Uterus (tissue), 4 donors: ENCODE data around the gene ASIC2. TPM values are rescaled to one million over a fixed set of nuclear protein-coding genes. Genes with fewer than 3 reads are reported as not detected.
A peak's percentile ranks its signal among the peaks of the same experiment; 100 is the strongest.

ENCODE experiments used
- DNase-seq, 2 donors: peaks; one replicate each; pipeline ENCODE4 v3.0.0-alpha.2; 2019 to 2020
- H3K27ac ChIP-seq, 2 donors: fragments of 200-600 bp; sonication (generic); 1 replicate in 1 of 2; 2 replicates in 1 of 2; pipeline ENCODE4 v1.5.1; 2016 to 2018
- H3K27me3 ChIP-seq, 2 donors: fragments of 200-600 bp; sonication (generic); one replicate each; pipeline ENCODE4 v1.5.1; 2018 to 2019; ENCODE audit warnings: control low read depth in 1 of 2
- H3K36me3 ChIP-seq, 2 donors: fragments of 200-600 bp; sonication (generic); one replicate each; pipeline ENCODE4 v1.5.1; 2019; ENCODE audit warnings: control low read depth in 1 of 2
- H3K4me1 ChIP-seq, 2 donors: fragments of 200-600 bp; sonication (generic); one replicate each; pipeline ENCODE4 v1.5.1; 2018 to 2019; ENCODE audit warnings: control low read depth in 1 of 2
- H3K4me3 ChIP-seq, 2 donors: fragments of 200-600 bp; sonication (generic); 1 replicate in 1 of 2; 2 replicates in 1 of 2; pipeline ENCODE4 v1.5.1; 2018 to 2019; ENCODE audit warnings: mild to moderate bottlenecking in 1 of 2
- H3K9me3 ChIP-seq, 2 donors: fragments of 200-600 bp; sonication (generic); one replicate each; pipeline ENCODE4 v1.5.1; 2019; ENCODE audit warnings: control low read depth in 1 of 2
- POLR2A ChIP-seq, 2 donors: fragments of 450-650 bp; IDR thresholded peaks; one replicate each; pipeline ENCODE4 v1.6.1; 2016; ENCODE audit warnings: antibody characterized with exemption in 2 of 2, mild to moderate bottlenecking in 1 of 2, moderate library complexity in 1 of 2
- intact Hi-C: fragments of 100-400 bp; cut with DNase I; formaldehyde crosslinking; loops from one replicate; pipeline ENCODE4 v1.15.1; 2023; ENCODE audit warnings: low total_unique reads
- total RNA-seq, 4 donors: library from RNA; depleted of rRNA in 3 of 4; stranded (reverse); fragments of >200 nt in 3 of 4; gene quantifications; one replicate each; pipeline versions ENCODE4 v1.1.0 to v1.2.4, GENCODE V29; 2014 to 2023
- TF ChIP-seq, protein P1 (sequence below), 4 experiments: fragments of 200-600 bp in 2 of 4; fragments of 450-650 bp in 2 of 4; sonication (generic) in 2 of 4; IDR thresholded peaks; one replicate each; pipeline ENCODE4 v1.5.1; 2016 to 2019; ENCODE audit warnings: antibody characterized with exemption in 4 of 4, mild to moderate bottlenecking in 2 of 4, moderate library complexity in 1 of 4
- donor health status: DM: yes; HTN: yes; CAD: no.

The ASIC2 gene
- total RNA-seq, 4 donors from 2014 or later: 1.2 to 1.4 TPM; not detected in 2

DNA sequence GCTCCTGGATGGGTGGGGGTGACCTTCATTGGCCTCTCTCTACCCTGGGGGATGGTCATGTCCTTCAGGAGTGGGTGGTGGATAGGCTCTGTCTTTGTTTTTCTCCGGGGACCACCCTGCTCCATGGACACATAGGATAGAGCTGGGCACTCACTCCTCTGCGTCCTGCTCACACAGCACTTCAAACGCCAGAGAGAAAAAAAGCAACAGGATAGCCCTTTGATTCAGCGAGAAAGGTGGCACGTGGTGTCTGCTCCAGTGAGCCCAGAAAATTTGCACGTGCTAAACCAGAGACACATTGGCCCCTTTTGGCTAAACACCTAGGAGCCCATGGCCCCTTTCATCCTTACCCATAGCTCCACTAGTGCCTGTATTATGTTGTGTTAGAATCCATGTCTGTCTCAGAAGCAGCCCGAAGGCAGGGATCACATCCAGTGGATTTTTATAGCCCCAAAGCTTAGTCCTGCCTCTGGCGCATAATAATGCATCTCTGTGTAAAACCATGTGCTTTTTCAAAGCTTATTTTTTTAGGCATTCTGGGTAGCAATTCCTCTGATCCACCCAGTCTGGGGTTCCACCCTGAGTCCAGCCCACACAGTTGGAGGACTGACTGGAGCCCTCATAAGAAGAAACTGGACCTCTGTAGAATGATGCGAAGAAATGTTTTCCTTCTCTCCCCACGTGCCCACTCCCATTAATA is 90.1 kb downstream of the ASIC2 start:
- H3K4me3 ChIP-seq: no peak overlapping the region
- H3K36me3 ChIP-seq: no peaks in the 10 kb centered on the region
- no peak for DNase-seq
- H3K27ac ChIP-seq: no peak overlapping the region
- TF ChIP-seq, protein P1, sequence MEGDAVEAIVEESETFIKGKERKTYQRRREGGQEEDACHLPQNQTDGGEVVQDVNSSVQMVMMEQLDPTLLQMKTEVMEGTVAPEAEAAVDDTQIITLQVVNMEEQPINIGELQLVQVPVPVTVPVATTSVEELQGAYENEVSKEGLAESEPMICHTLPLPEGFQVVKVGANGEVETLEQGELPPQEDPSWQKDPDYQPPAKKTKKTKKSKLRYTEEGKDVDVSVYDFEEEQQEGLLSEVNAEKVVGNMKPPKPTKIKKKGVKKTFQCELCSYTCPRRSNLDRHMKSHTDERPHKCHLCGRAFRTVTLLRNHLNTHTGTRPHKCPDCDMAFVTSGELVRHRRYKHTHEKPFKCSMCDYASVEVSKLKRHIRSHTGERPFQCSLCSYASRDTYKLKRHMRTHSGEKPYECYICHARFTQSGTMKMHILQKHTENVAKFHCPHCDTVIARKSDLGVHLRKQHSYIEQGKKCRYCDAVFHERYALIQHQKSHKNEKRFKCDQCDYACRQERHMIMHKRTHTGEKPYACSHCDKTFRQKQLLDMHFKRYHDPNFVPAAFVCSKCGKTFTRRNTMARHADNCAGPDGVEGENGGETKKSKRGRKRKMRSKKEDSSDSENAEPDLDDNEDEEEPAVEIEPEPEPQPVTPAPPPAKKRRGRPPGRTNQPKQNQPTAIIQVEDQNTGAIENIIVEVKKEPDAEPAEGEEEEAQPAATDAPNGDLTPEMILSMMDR (IDR thresholded peaks at IDR 0.05): no peak
- TF ChIP-seq POLR2A (IDR thresholded peaks at IDR 0.05): no peak
- H3K4me1 ChIP-seq: no peaks in the 10 kb centered on the region
- intact Hi-C loops: no loop called here
- no peaks in the 10 kb centered on the region for H3K9me3 ChIP-seq
- H3K27me3 ChIP-seq: no peaks in the 10 kb centered on the region

DNA sequence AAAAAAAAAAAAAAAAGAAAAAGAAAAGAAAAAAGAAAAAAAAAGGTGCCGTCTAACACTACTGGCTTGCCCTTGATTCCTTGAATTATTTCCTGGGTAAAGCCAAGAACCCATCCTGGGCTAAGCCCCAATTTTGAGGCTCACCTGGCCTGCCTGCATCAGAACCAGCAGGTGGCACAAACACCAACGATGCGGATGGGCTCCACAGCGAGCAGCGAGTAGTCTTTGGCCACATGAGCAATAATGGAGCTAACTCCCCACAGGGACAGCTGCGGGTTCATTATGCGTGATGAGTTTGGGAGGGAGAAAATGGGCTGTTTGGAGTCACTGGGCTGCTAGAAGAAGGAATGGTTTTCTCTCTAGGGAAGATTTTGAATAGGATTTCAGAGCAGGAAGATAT is 91.1 kb downstream of the ASIC2 start:
- Histone ChIP-seq H3K27me3 (no peaks in the 10 kb centered on the region), H3K4me3 (no peak overlapping the region), H3K4me1 (no peaks in the 10 kb centered on the region), H3K27ac (no peak overlapping the region), H3K9me3 (no peaks in the 10 kb centered on the region), H3K36me3 (no peaks in the 10 kb centered on the region)
- TF ChIP-seq POLR2A (IDR thresholded peaks at IDR 0.05): no peak
- TF ChIP-seq, protein P1 (IDR thresholded peaks at IDR 0.05): no peak
- no peak for DNase-seq
- intact Hi-C loops: no loop called here

DNA sequence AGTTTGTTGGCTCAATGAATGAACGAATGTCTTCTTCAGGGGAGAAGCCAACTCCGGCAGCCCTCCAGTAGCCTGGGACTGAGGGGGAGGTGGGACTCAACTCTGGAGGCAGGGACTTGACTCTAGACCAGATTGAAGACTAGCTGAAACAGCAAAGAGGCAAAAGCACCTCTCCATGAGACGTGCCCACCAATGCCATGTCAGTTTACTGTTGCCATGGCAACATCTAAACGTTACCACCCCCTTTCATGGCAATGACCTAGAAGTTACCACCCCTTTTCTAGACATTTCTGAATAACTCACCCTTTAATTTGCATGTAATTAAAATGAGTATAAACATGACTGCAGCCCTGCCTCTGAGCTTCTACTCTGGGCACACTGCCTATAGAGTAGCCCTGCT is 91.8 kb downstream of the ASIC2 start:
- H3K9me3 ChIP-seq: no peaks in the 10 kb centered on the region
- intact Hi-C loops: no loop called here
- no peak overlapping the region for H3K27ac ChIP-seq
- TF ChIP-seq POLR2A (IDR thresholded peaks at IDR 0.05): no peak
- TF ChIP-seq, protein P1 (IDR thresholded peaks at IDR 0.05): no peak
- no peak overlapping the region for H3K4me3 ChIP-seq
- H3K4me1 ChIP-seq: no peaks in the 10 kb centered on the region
- H3K27me3 ChIP-seq: no peaks in the 10 kb centered on the region
- H3K36me3 ChIP-seq: no peaks in the 10 kb centered on the region
- no peak for DNase-seq

DNA sequence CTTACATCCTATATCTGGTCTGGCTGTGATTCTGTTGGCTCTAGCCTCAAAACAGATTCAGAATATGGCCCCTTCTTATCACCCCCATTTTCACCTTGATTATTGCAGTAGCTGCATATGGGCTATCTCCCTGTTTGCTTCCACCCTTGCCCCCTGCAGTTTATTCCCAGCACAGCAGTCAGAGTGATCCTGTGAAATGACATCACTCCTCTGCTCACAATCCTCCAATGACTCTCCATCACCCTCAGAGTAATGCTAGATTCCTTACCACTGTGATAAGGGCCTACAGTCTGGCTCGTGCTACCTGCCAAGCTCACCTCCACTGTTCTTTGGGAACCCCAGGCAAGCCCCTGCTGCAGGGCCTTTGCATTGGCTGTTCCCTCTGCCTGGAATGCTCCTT is 92.5 kb downstream of the ASIC2 start:
- Histone ChIP-seq H3K36me3 (no peaks in the 10 kb centered on the region), H3K27me3 (no peaks in the 10 kb centered on the region), H3K27ac (peak overlapping the region in 1 of 2 donors; percentile 21), H3K4me1 (no peaks in the 10 kb centered on the region), H3K4me3 (no peak overlapping the region), H3K9me3 (no peaks in the 10 kb centered on the region)
- TF ChIP-seq, protein P1 (IDR thresholded peaks at IDR 0.05): no peak
- TF ChIP-seq POLR2A (IDR thresholded peaks at IDR 0.05): no peak
- intact Hi-C loops: no loop called here
- no peak for DNase-seq

DNA sequence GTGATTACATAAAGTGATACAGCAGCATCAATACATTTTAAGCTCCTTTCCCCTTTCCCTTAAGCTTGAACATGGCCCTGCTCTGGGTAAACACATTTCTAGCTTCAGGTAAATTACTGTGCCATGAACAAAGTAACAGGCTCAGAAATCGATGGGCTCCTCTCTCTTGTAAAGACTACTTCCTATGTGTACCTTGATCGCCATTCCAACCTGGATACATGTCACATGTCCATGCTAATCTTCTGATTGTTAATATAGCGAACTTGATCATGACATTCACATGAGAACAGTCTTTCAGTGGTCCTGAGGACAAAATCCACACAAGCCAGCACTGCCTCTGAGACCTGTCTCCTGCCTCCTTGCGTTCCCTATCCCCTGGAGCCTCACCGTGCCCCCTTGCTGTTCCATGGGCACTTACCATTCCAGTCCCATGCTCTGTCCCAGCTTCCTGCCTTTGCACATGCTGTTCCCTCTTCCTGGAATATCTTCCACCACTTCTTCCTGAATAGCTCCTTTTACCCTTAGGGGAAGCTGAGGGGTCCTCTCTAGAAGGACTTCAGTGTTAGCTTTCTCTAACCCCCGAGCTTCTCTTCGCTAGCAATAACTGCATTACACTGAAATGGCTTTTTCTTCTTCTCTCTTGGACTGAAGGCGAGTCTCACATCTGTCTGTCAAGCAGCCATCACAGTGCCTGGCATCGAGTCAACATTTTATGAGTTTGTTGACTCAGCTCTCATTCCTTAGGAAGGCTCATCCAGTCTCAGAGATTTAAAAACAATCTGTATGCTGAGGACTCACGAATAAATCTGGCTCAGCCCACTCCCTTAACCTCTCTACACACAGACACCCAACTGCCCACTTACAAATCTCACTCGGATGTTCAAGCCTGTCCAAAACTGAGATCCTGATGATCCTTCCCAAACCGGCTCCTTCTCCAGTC is 93.3 kb downstream of the ASIC2 start:
- peak overlapping the region in 1 of 2 donors; percentile 21 for H3K27ac ChIP-seq
- no peaks in the 10 kb centered on the region for H3K4me1 ChIP-seq
- peak; percentile 37 to 53 for DNase-seq
- intact Hi-C loops: no loop called here
- H3K27me3 ChIP-seq: no peaks in the 10 kb centered on the region
- H3K4me3 ChIP-seq: no peak overlapping the region
- no peaks in the 10 kb centered on the region for H3K36me3 ChIP-seq
- no peak for TF ChIP-seq POLR2A (IDR thresholded peaks at IDR 0.05)
- TF ChIP-seq, protein P1 (IDR thresholded peaks at IDR 0.05): no peak
- no peaks in the 10 kb centered on the region for H3K9me3 ChIP-seq
